Esophagus (tissue), 2 donors: ENCODE measurements around the gene TEAD4. TPM values are rescaled to one million over a fixed set of nuclear protein-coding genes. Genes with fewer than 3 reads are reported as not detected.

Experiments used
- H3K27ac ChIP-seq, 2 donors: one replicate each; pipeline ENCODE4 v1.5.1; 2013; ENCODE audit warnings: low read depth in 2 of 2, mild to moderate bottlenecking in 2 of 2, inconsistent platforms in 1 of 2, low read length in 1 of 2, moderate library complexity in 1 of 2
- H3K27me3 ChIP-seq, 2 donors: one replicate each; pipeline ENCODE4 v1.6.1; 2013; ENCODE audit warnings: low read length in 2 of 2, control low read depth in 1 of 2, mild to moderate bottlenecking in 1 of 2; ENCODE audit not compliant: insufficient read depth in 2 of 2, control insufficient read depth in 1 of 2
- H3K36me3 ChIP-seq, 2 donors: one replicate each; pipeline ENCODE4 v1.6.1; 2013; ENCODE audit warnings: low read length in 1 of 2; ENCODE audit not compliant: control insufficient read depth in 2 of 2, insufficient read depth in 2 of 2
- H3K4me1 ChIP-seq, 2 donors: one replicate each; pipeline ENCODE4 v1.6.1; 2013; ENCODE audit warnings: low read length in 1 of 2; ENCODE audit not compliant: control insufficient read depth in 2 of 2, insufficient read depth in 2 of 2
- H3K4me3 ChIP-seq, 2 donors: one replicate each; pipeline ENCODE4 v1.5.1; 2013; ENCODE audit warnings: low read length in 2 of 2, mild to moderate bottlenecking in 2 of 2, low read depth in 1 of 2, moderate library complexity in 1 of 2
- H3K9me3 ChIP-seq, 2 donors: one replicate each; pipeline ENCODE4 v1.6.1; 2013; ENCODE audit warnings: mild to moderate bottlenecking in 2 of 2, low read depth in 1 of 2, low read length in 1 of 2, moderate library complexity in 1 of 2; ENCODE audit not compliant: control insufficient read depth in 2 of 2, insufficient read depth in 1 of 2
- WGBS, 2 donors: extraction: QIAGEN DNeasy Blood & Tissue Kit; methylation state at CpG; one replicate each; pipeline ENCODE4 v1.1.7; 2013; 5-methylcytosine and 5-hydroxymethylcytosine counted together
- polyA plus RNA-seq, 2 donors: library from polyadenylated mRNA; stranded (reverse); fragments of 200-250 nt; gene quantifications; one replicate each; pipeline ENCODE4 v1.2.3, GENCODE V29; 2013
- donor health status: healthy with polysubstance abuse.
- donor health status: Bipolar disorder and iron deficiency.

TEAD4 gene
- polyA plus RNA-seq, 2 donors = 4.2 to 8.5 TPM

GRCh38 chr12:2973566-2973965 lies 14.4 kb downstream of the TEAD4 start:
- H3K4me3 ChIP-seq = no peak overlapping the region
- H3K27me3 ChIP-seq = no peaks in the 10 kb centered on the region
- no peaks in the 10 kb centered on the region for H3K9me3 ChIP-seq
- peaks cover 0 to 4% of the 10 kb centered on the region in 2 donors for H3K4me1 ChIP-seq
- WGBS, 2 donors = 93 to 94% methylated on average over 9 of the region's 9 CpGs
- H3K27ac ChIP-seq = no peak overlapping the region
- peaks cover 0 to 4% of the 10 kb centered on the region in 2 donors for H3K36me3 ChIP-seq

GRCh38 chr12:2974560-2974971 lies 15.4 kb downstream of the TEAD4 start:
- Histone ChIP-seq H3K9me3 (no peaks in the 10 kb centered on the region), H3K27ac (no peak overlapping the region), H3K36me3 (peaks cover 0 to 4% of the 10 kb centered on the region in 2 donors), H3K4me1 (peaks cover 0 to 4% of the 10 kb centered on the region in 2 donors), H3K4me3 (no peak overlapping the region), H3K27me3 (no peaks in the 10 kb centered on the region)
- 28% methylated on average over 10 of the region's 10 CpGs for WGBS, 2 donors

- no peaks in the 10 kb centered on the region for H3K9me3 ChIP-seq
- no peak overlapping the region for H3K27ac ChIP-seq
- no peaks in the 10 kb centered on the region for H3K4me1 ChIP-seq
- no peak overlapping the region for H3K4me3 ChIP-seq
- H3K36me3 ChIP-seq = peaks cover 0 to 3% of the 10 kb centered on the region in 2 donors
- H3K27me3 ChIP-seq = no peaks in the 10 kb centered on the region
- WGBS, 2 donors = 58 to 69% methylated on average over 6 of the region's 6 CpGs
Measured at GRCh38 chr12:2976581-2976996, 17.4 kb downstream of the TEAD4 start.

GRCh38 chr12:2977776-2978175 lies 18.6 kb downstream of the TEAD4 start:
- Histone ChIP-seq H3K9me3 (no peaks in the 10 kb centered on the region), H3K27me3 (no peaks in the 10 kb centered on the region), H3K4me3 (no peak overlapping the region), H3K4me1 (no peaks in the 10 kb centered on the region), H3K27ac (no peak overlapping the region), H3K36me3 (peaks cover 0 to 3% of the 10 kb centered on the region in 2 donors)
- 81 to 89% methylated on average over 5 of the region's 5 CpGs for WGBS, 2 donors

- Histone ChIP-seq H3K4me1 (no peaks in the 10 kb centered on the region), H3K27ac (no peak overlapping the region), H3K4me3 (no peak overlapping the region), H3K27me3 (no peaks in the 10 kb centered on the region), H3K9me3 (no peaks in the 10 kb centered on the region), H3K36me3 (peaks cover 0 to 3% of the 10 kb centered on the region in 2 donors)
- 84 to 89% methylated on average over 4 of the region's 4 CpGs for WGBS, 2 donors
Measured at GRCh38 chr12:2979806-2980205, 20.6 kb downstream of the TEAD4 start.

DNA sequence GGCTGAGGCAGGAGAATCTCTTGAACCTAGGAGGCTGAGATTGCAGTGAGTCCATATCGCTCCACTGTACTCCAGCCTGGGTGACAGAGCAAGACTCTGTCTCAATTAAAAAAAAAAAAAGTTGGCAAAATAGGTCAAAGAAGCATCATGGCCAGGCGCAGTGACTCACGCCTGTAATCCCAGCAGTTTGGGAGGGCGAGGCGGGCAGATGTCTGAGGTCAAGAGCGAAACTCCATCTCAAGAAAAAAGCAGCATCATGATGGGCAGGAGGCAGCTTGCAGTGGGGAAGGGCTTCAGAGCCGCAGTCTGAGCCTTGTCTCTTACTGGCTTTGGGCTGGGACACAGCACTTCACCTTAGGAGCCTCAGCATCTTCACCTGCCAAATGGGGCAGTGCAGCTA lies 21.4 kb downstream of the TEAD4 start:
- peaks cover 0 to 3% of the 10 kb centered on the region in 2 donors for H3K36me3 ChIP-seq
- no peaks in the 10 kb centered on the region for H3K4me1 ChIP-seq
- H3K27ac ChIP-seq = no peak overlapping the region
- H3K9me3 ChIP-seq = no peaks in the 10 kb centered on the region
- H3K4me3 ChIP-seq = no peak overlapping the region
- 82 to 90% methylated on average over 7 of the region's 7 CpGs for WGBS, 2 donors
- no peaks in the 10 kb centered on the region for H3K27me3 ChIP-seq

DNA sequence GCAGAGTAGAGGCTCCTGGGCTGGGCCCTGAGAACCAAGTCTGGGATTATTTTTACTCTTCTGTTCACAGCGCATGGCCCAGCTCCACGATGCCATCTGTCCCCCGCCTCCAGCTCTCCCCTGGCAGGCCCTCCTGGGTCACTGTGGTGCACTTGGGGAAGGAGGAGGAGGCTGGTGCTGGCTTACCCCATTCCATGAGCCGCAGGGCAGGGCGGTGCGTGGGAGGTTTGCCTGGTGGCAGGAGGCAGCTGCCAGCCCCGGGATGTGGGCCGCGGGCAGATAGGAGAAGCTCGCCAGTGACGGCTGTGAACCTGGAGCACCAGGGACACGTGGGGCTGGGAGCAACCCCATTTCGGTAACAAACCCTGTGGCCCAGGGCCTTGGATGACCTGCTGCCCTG lies 23.2 kb downstream of the TEAD4 start:
- H3K27me3 ChIP-seq = no peaks in the 10 kb centered on the region
- H3K4me3 ChIP-seq = no peak overlapping the region
- H3K27ac ChIP-seq = no peak overlapping the region
- H3K4me1 ChIP-seq = no peaks in the 10 kb centered on the region
- peaks cover 0 to 3% of the 10 kb centered on the region in 2 donors for H3K36me3 ChIP-seq
- H3K9me3 ChIP-seq = no peaks in the 10 kb centered on the region
- 82 to 93% methylated on average over 11 to 13 of the region's 13 CpGs for WGBS, 2 donors

DNA sequence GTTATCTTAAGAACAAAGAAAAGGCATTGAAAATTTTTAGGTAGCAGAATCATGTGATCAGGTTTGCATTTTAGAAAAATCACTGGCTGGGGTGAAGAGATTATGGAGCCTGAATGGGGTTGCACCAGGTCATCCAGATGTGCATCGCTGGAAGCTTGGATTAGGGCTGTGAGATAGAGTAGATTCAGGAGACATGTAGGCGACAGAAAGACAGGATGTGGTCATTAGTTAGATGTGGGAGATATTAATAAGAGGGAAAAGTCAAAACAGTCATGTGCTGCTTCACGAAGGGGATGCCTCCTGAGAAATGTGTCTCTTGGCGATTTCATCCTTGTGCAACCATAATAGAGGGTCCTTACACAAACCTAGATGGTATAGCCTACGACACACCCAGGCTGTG lies 25.1 kb downstream of the TEAD4 start:
- Histone ChIP-seq H3K27ac (no peak overlapping the region), H3K4me3 (no peak overlapping the region), H3K36me3 (peaks cover 0 to 3% of the 10 kb centered on the region in 2 donors), H3K4me1 (no peaks in the 10 kb centered on the region), H3K27me3 (no peaks in the 10 kb centered on the region), H3K9me3 (no peaks in the 10 kb centered on the region)
- WGBS, 2 donors = 79 to 80% methylated on average over 5 of the region's 5 CpGs

GRCh38 chr12:2984698-2985097 lies 25.5 kb downstream of the TEAD4 start:
- no peaks in the 10 kb centered on the region for H3K9me3 ChIP-seq
- no peak overlapping the region for H3K4me3 ChIP-seq
- WGBS, 2 donors = 98 to 100% methylated on average over 1 of the region's 1 CpG
- no peaks in the 10 kb centered on the region for H3K27me3 ChIP-seq
- no peak overlapping the region for H3K27ac ChIP-seq
- H3K4me1 ChIP-seq = no peaks in the 10 kb centered on the region
- H3K36me3 ChIP-seq = peaks cover 0 to 3% of the 10 kb centered on the region in 2 donors

- no peaks in the 10 kb centered on the region for H3K4me1 ChIP-seq
- no peak overlapping the region for H3K27ac ChIP-seq
- no peaks in the 10 kb centered on the region for H3K9me3 ChIP-seq
- H3K4me3 ChIP-seq = no peak overlapping the region
- no peaks in the 10 kb centered on the region for H3K36me3 ChIP-seq
- H3K27me3 ChIP-seq = no peaks in the 10 kb centered on the region
- WGBS, 2 donors = 79 to 81% methylated on average over 3 of the region's 3 CpGs
Measured at GRCh38 chr12:2986876-2987275, 27.7 kb downstream of the TEAD4 start.
